Measurements from ENCODE around the gene NSL1. TPM values are rescaled to one million over a fixed set of nuclear protein-coding genes. Genes with fewer than 3 reads are reported as not detected.

The NSL1 gene
- polyA plus RNA-seq, 3 donors: 16.8 to 80.3 (median 62.3) TPM

DNA sequence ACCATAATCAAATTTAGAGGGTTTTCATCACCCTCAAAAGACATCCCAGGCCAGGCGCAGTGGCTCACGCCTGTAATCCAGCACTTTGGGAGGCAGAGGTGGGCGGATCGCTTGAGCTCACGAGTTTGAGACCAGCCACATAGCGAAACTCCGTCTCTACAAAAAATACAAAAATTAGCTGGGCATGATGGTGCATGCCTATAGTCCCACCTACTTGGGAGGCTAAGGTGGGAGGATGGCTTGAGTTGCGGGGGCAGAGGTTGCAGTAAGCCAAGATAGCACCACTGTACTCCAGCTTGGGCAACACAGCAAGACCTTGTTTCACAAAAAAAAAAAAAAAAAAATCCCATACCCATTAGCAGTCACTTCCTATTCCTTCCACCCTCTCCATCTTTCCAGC is 58.5 kb downstream of the NSL1 start:
- Mint-ChIP-seq H3K9me3 (no peaks in the 10 kb centered on the region), H3K27me3 (ENCODE audit: low read depth in 3 of 3) (no peaks in the 10 kb centered on the region), H3K36me3 (peaks cover 33 to 42% of the 10 kb centered on the region in 2 donors), H3K4me1 (peaks cover 1% of the 10 kb centered on the region), H3K27ac (no peak overlapping the region), H3K4me3 (no peak overlapping the region)
- Histone ChIP-seq H3K4me2 (replicated peaks; ENCODE audit: extremely low read depth, low read length, poor library complexity, severe bottlenecking) (no peak overlapping the region), H3K9ac (ENCODE audit: insufficient read depth, low read length, poor library complexity, severe bottlenecking) (no peak overlapping the region), H2AFZ (ENCODE audit: insufficient read depth, low read depth, low read length, poor library complexity, severe bottlenecking) (no peak overlapping the region), H4K20me1 (ENCODE audit: insufficient read depth, low read length) (no peaks in the 10 kb centered on the region), H3K4me3 (replicated peaks in 1 of 3; ENCODE audit: low read depth in 2 of 3, low read length in 3 of 3) (no peak overlapping the region), H3K36me3 (replicated peaks in 1 of 2; ENCODE audit: control insufficient read depth in 1 of 2, insufficient read depth in 2 of 2, low read length in 2 of 2) (peaks cover 8 to 54% of the 10 kb centered on the region in 2 donors), H3K9me3 (replicated peaks in 1 of 2; ENCODE audit: control insufficient read depth in 1 of 2, insufficient read depth in 1 of 2, low read length in 2 of 2) (no peaks in the 10 kb centered on the region), H3K27ac (ENCODE audit: low read depth in 1 of 2, low read length in 2 of 2) (no peak overlapping the region), H3K79me2 (ENCODE audit: insufficient read depth, low read length) (no peaks in the 10 kb centered on the region), H3K27me3 (ENCODE audit: control insufficient read depth in 2 of 2, insufficient read depth in 2 of 2, low read length in 2 of 2) (no peaks in the 10 kb centered on the region), H3K4me1 (ENCODE audit: control insufficient read depth in 1 of 2, insufficient read depth in 2 of 2, low read length in 2 of 2) (no peaks in the 10 kb centered on the region)
- no peak for DNase-seq
- intact Hi-C loops (cut with micrococcal nuclease): no loop called here
- TF ChIP-seq, protein P1, sequence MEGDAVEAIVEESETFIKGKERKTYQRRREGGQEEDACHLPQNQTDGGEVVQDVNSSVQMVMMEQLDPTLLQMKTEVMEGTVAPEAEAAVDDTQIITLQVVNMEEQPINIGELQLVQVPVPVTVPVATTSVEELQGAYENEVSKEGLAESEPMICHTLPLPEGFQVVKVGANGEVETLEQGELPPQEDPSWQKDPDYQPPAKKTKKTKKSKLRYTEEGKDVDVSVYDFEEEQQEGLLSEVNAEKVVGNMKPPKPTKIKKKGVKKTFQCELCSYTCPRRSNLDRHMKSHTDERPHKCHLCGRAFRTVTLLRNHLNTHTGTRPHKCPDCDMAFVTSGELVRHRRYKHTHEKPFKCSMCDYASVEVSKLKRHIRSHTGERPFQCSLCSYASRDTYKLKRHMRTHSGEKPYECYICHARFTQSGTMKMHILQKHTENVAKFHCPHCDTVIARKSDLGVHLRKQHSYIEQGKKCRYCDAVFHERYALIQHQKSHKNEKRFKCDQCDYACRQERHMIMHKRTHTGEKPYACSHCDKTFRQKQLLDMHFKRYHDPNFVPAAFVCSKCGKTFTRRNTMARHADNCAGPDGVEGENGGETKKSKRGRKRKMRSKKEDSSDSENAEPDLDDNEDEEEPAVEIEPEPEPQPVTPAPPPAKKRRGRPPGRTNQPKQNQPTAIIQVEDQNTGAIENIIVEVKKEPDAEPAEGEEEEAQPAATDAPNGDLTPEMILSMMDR (IDR thresholded peaks at IDR 0.05): no peak
- 100% methylated on average over 2 of the region's 8 CpGs for WGBS (ENCODE audit: insufficient coverage)

DNA sequence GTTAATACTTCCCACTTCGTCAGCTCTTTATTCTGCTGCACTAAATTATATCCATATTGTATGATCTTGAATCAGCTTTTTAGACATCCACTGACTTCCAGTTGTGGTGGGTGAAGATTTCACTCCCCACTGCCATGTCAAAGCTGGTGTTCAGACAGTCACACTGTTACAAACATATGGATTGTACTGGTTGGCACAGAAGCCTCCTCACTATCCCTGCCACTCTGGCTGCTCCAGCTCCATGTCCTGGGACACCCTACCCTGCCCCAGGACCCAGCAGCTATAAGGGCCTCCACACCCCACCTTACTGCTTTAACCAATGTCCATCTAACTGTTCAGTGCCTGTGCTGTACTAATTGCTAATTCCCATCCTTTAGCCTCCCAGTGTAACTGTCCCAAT is 59.9 kb downstream of the NSL1 start:
- Mint-ChIP-seq H3K4me3 (no peak overlapping the region), H3K27ac (no peak overlapping the region), H3K27me3 (ENCODE audit: low read depth in 3 of 3) (no peaks in the 10 kb centered on the region), H3K4me1 (peaks cover 5% of the 10 kb centered on the region), H3K36me3 (peaks cover 30 to 40% of the 10 kb centered on the region in 2 donors), H3K9me3 (no peaks in the 10 kb centered on the region)
- H3K36me3 ChIP-seq (replicated peaks in 1 of 2; ENCODE audit: control insufficient read depth in 1 of 2, insufficient read depth in 2 of 2, low read length in 2 of 2): peaks cover 8 to 40% of the 10 kb centered on the region in 2 donors
- no peak for DNase-seq
- no peak overlapping the region for H3K27ac ChIP-seq (ENCODE audit: low read depth in 1 of 2, low read length in 2 of 2)
- no peak overlapping the region for H3K4me2 ChIP-seq (replicated peaks; ENCODE audit: extremely low read depth, low read length, poor library complexity, severe bottlenecking)
- H3K27me3 ChIP-seq (ENCODE audit: control insufficient read depth in 2 of 2, insufficient read depth in 2 of 2, low read length in 2 of 2): no peaks in the 10 kb centered on the region
- no peaks in the 10 kb centered on the region for H3K4me1 ChIP-seq (ENCODE audit: control insufficient read depth in 1 of 2, insufficient read depth in 2 of 2, low read length in 2 of 2)
- H3K9me3 ChIP-seq (replicated peaks in 1 of 2; ENCODE audit: control insufficient read depth in 1 of 2, insufficient read depth in 1 of 2, low read length in 2 of 2): no peaks in the 10 kb centered on the region
- intact Hi-C loops (cut with micrococcal nuclease): no loop called here
- WGBS (ENCODE audit: insufficient coverage): no CpG with 5 or more reads among the region's 1 CpG
- H3K79me2 ChIP-seq (ENCODE audit: insufficient read depth, low read length): no peaks in the 10 kb centered on the region
- no peaks in the 10 kb centered on the region for H4K20me1 ChIP-seq (ENCODE audit: insufficient read depth, low read length)
- no peak overlapping the region for H3K4me3 ChIP-seq (replicated peaks in 1 of 3; ENCODE audit: low read depth in 2 of 3, low read length in 3 of 3)
- no peak overlapping the region for H2AFZ ChIP-seq (ENCODE audit: insufficient read depth, low read depth, low read length, poor library complexity, severe bottlenecking)
- TF ChIP-seq, protein P1 (IDR thresholded peaks at IDR 0.05): no peak
- H3K9ac ChIP-seq (ENCODE audit: insufficient read depth, low read length, poor library complexity, severe bottlenecking): no peak overlapping the region
